HG03175 (cell line): Measurements from ENCODE around the gene S100A8.
"Not testable (repeated sequence)": the region's sequence is repeated elsewhere in the genome, so short reads cannot be mapped to it uniquely, and the experiment has no call there.

ENCODE experiments used
- ATAC-seq: cut with Tn5 transposase; IDR thresholded peaks from one replicate; pipeline ENCODE4 v1.9.1; 2021; ENCODE audit warnings: mild to moderate bottlenecking, moderate library complexity; ENCODE audit not compliant: unreplicated experiment

Gene S100A8

DNA sequence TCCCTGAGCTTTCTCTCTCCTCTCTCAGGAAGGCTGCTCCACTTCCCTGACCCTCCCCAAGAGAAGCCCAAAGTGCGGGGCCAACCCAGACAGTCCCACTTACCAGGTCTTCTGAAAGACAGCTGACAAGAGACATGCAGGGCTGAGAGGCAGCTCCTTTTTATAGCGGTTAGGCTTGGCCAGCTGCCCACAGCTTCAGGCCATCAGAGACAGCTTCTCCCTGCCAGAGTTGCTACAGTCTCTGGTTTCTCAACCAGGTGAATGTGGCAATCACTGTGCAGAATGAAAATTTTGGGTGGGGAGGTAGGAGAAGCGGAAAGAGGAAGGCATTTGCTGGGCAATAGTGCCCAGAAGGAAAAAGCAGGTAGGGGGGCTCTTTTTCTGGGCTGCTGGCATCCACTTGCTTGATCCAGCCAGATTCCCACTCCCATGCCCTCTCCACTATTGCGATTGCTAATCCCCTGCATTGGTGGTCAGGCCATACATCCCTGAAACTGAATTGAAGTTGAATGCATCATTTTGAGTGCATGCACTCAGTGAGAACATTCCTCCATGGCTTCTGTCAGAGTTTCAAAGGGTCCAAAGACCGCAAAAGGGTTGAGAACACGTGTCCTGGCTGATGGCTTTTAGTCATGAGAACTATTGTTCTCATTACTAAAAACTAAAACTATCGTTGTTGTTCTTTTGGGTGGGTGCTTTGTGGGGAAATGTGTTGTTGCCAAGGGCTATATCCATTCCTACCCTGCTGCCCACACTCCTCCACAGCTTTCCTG is at the start of gene S100A8:
Gene S100A8, minus strand, starts transcription at position 136 of the 773 bp plus-strand sequence. CDS start 538 bp downstream, outside the sequence.
- ATAC-seq, result no peak

DNA sequence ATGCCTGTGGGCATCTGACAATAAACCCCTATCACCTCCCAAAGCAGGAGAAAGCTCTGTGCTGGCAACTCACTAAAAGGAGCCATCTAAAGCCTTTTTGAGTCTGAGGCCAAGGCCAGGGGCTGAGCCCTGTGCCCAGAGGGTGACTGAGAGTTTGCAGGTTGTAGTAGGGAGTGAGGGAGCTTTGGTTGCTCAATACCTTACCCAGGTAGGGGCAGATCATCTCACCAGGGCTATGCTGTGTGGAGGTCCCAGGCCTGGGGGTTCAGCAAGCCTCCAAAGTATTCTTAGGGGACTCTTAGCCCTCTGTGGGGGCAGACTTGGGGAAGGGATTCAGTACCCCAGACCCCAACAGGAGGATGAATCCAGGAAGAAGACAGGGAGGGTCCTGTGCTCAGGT is 48.4 kb upstream of the S100A8 start:
- no peak for ATAC-seq

DNA sequence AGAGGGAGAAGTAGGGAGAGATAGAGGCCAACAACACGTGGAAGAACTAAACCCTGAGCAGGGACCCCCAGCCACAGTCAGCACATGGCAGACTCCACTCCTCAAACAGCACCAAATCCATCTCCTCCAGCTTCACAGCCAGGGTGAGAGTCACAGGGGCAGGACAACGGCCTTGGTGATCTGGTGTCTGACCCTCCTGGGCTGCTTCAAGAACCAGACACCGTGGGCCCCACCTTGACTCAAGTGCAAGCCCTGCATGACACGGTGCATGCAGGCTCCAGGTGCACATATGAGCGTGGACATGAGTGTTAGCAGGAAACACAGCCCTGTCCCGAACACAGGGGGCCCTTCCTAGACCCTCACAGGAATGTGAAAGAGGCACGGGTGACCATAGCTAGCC is 47.7 kb upstream of the S100A8 start:
- ATAC-seq, result no peak

DNA sequence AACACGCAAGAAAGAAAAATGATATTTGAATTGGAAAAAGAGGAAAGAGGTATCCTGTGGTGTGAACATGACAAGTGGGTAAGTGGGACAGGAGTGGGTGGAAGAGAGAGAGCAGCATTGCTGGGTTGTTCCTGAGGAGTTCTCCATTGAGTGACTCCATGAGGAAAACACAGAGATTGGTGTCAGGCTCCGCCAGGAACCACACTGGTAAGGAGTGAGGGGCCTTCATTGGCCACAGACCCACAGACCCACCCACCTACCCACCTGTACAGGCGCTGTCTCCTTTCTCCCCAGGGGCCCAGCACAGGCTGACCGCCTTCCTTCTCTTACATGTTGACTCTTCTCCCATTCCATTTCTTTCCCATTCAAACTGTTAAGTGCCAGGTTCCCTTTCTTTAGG is 46.4 kb upstream of the S100A8 start:
- no peak for ATAC-seq

DNA sequence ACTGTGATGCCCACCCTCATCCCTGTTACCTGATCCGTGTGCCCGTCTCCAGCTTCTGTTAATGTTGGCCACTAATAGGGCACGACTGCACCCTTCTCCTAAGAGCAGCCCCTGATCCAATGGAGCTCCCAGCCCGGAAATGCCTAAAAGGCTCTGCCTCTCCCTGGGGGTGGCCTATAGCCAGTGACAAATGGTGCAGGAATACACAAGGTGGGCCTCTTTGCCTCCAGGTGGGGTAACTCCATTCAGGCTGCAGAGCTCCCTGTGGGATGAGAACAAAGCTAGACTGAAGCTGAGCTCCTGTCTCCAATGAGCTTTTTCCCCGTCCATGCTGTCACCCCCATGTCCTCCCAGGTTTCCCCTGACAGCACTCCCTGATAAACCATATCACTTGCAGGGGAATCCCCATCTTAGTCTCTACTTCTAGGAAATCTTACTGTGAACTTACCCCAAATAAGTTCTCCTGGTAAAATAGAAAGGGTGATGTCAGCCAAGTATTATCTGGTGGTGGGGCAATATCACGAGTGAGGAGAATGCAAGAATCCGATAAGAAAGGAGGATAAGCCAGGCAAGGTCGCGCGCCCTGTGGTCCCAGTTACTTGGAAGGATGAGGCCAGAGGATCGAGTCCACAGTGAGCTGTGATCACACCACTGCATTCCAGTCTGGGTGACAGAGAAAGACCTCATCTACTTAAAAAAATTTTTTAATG is 44.0 kb upstream of the S100A8 start:
- ATAC-seq, result no peak

DNA sequence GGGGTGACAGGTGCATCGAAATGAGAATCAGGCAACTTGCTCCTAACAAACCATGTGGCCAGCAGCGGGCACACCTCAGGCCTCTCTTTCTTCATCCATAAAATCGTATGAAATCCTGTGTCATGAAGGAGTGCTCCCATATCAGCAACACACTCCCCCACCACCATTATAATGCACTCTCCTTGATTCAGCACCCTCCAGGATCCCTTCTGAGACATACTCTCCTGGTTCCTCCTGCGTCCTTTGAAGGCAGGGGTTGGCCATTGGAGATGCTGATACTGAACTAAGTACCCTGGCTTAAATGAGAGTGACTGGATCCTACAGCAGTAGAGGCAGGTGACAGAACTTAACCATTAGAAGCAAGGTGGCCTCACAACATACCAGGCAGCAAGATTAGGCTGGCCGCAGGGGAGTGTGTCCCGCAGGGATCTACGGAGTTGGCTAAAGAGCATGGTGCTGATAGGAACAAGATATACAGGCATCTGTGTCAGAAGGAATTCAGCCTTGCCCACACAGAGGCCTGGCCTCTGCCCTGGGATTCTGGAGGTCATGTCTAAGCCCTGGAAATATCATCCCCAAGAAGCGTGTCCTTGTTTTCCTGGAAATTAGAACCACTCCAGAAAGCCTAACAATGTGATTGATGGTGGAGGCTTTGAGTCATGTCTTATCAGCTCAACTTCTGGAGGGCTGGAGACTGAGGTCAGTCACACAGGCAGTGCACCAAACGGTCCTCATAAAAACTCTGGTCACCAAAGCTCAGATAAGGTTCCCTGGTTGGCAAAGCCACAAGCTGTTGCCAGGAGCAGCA is 42.2 kb upstream of the S100A8 start:
- no peak for ATAC-seq

DNA sequence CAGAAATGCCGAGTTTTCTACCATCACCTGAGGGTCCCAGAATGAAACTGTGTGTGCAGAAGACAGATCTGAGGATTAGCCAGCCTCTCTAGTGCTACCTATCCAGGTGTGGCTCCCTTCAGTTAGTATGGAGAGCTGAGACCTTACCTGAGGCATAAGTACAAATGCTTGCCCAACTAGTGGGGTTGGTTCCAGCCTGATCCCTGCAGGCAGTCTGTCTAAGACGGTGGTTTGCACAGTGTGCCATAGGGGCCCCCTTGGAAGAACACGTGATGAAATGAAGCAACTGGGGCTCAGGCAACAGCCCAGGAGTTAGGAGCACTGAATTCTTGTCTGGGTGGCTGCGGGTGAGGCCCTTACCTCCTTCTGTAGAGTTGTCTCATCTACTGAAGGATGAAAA is 41.1 kb upstream of the S100A8 start:
- no peak for ATAC-seq

DNA sequence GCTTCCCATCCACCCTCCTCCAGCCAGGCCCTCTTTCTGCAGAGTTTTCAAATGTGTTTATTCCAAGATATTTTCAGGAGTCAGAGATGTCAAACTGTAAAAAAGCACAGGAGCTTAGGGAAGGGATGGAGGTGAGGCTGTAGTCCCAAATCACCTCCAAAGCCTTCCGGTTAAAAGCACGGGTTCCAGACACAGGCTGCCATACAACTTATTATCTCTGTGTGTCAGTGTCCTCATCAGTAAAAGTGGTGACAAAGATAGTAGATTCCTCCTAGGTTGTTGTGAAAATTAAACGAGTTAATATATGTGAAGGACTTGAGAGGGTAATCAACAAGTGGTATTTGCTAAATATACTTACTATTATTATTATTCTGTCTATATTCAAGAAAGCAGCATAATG is 40.6 kb upstream of the S100A8 start:
- ATAC-seq, result no peak

DNA sequence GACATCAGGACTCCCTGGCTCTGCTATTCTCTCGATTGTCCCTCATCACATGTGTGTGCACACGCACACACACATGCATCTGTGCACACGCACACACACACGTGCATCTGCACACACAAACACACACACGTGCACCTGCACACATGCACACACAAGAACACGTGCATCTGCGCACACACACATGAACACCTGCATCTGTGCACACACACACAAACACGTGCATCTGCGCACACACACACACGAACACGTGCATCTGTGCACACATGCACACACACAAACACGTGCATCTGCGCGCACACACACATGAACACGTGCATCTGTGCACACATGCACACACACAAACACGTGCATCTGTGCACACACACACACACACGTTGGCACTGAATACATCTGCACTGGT is 40.1 kb upstream of the S100A8 start:
- ATAC-seq, result no peak

DNA sequence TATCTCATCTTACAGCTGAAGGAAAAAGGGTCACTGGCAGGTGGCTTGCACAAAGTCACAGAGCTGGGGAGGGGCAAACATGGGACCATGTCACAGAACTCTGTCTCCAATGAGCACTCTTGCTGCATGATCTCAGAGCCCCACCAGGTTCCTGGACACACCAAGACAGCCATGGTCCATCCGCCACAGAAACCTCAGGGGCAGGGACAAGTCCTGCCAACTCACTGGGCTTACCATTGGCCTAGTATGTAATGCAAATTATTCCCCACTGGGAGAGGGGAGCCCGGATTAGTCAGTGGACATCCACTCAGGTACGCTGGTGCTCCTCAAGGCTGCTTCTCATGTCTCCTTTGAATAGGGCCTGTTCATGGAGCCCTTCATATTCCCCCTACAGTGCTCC is 39.7 kb upstream of the S100A8 start:
- no peak for ATAC-seq

DNA sequence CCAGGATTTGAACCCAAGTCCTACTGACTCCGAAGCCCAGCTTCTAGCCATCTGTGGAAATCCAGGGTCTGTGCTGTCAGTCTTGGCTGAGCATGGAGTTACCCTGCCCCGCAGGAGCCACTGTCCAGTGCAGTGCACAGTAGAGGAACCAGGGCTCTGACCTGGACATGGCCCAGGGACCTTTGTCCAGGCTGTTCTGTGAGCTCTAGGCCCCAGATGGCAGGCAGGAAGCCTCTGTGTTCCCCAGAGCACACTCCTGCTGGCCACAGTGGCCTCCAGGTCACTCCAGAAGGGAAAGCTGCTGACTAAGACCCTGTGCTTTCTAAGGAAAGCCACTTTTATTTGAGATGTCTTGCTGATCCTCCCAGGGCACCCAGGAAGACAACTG is 39.3 kb upstream of the S100A8 start:
- no peak for ATAC-seq

DNA sequence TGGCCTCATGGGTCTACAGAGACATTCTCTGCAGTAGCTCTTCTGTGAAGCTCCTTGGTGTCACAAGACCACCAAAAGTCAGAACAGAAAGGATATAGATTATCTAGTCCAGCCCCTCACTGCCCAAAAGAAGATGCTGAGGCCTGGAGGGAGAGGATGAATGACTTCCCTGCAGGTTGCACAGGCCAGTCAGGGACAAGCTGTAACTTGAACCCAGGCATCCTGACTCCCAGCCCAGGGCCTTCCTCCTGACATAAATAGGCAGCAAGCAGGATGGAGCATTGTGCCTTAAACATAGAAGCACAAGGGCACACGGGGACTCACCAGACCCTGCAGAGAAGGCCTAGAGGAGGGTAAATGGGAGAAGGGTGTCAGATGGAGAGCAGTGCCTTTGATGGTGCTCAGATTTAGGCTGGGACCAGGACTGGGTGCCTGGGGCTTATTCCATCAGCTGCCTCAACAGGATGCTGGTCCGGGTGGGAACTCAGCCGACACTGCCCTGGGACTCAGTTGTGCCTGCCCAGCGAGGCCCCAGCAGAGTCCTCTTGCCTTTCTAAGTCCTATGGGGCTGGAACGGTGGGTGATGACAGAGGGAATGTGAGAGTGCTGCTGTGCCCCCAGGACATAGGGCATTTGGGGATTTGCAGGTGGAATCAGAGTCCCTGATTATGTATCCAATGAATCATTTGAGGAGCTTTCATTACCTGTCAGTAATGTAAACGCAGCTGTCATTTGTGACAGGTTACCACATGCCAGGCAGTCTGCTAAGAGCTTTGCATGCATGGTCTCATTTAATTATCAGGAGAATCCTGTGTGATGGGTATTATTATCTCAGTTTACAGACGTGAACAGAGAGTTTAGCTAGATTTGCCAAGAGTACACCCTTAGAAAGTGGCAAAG is 38.6 kb upstream of the S100A8 start:
- ATAC-seq, result no peak

DNA sequence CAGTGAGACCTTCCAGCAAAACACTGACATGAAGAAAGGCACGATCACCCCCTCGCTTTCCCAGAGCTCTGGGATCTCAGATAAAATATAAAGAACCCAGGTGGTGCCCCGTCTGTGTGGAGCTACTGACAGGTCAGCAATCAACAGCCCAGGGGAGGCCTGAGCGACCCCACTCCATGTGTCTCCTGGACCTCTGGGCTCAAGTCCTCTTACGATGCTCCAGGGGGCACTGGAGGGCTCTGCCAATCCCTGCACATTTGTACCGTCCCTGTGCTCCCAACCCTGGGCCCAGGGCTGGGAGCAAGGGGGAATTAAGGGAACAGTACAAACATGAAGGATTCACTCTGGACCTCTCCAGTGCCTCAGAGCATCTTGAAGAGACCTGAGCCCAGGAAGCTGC is 37.9 kb upstream of the S100A8 start:
- no peak for ATAC-seq

DNA sequence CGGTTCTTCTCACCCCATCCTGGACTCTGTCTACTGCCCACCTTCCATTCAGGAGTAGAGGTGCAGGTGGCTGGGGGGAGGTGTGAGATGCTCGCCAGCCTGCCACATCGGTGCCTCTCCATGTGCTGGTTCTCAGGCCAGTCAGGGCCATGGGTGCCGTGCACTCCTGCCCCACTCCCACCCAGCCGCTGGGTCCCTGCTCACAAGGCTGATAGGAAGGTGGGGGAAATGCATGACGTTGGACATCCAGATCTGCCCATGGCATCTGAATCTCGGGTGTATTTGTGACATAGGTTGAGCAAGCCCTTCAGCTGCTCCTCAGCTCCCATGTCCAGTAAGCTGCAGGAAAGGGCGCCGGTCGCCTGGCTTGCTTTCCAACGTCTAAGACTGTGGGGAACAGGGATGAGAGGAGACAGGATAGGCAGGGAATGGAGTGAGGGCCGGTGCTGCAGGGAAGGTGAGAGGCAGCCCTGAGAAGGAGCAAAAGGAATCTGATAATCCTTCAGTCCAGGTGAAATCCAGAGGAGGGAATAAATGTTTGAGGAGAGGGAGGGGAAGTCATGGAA is 37.3 kb upstream of the S100A8 start:
- no peak for ATAC-seq

DNA sequence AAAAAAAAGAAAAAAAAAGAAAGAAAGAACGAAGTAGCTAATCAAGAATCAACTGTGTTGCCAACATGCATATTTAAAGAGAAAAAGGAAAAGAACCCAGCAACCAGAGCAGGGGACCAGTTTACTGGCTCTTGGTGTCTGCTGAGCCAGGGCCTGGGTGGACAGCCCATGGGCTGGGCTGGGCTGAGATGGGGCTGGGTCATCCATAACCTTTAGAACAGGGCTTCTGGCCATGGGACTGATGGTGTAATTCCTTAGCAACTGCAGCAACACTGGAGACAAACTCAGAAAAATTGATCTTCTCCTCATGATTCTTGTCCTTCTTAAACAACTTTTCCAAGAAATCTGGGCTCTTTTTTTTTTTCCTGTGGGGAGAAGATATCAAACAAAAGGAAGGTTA is 35.9 kb upstream of the S100A8 start:
- no peak for ATAC-seq

DNA sequence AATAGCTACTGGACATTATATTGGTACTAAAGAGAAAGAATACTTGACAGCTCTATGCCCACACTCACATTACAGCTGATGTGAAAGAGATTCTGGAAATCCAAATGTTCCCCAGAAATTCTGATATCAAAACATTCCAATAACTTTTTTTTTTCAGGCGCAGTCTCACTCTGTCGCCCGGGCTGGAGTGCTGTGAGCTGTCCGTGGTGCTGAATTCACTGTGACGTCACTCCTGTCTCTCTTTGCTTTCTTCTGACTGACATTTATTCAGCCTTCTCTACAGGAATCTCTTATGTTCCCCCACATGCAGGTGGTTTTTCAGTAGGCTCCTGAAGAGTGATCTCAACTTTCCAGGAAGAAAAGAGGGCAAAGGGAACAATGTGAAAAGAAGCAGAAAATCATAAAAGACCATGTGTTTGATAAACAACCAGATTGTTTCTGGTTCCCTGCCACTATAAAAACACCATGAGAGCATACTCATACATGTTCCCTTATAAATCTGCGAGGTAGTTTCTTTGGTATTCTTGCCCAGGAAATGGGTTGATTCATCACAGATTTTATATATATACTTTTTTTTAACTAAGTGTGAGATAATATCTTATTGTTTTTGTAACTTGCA is 31.7 kb upstream of the S100A8 start:
- ATAC-seq, result no peak

DNA sequence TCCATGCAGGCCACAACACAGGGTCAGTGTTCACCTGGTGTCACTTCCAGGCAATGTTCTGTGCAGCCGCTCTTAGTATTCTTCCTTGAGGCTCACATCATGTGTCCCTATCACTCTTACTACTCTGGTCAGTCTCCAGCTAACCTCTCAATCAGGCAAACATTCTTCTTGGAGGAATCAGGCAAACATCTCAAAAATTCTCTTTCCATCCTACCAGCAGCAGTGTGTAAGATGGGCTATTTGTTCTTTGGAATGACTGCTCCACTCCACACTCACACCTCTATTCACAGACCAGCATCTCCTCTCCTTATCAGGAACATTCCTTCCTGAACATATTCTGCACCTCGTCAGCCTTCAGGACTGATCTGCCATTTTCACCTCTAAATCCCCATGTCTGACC is 29.4 kb upstream of the S100A8 start:
- no peak for ATAC-seq

DNA sequence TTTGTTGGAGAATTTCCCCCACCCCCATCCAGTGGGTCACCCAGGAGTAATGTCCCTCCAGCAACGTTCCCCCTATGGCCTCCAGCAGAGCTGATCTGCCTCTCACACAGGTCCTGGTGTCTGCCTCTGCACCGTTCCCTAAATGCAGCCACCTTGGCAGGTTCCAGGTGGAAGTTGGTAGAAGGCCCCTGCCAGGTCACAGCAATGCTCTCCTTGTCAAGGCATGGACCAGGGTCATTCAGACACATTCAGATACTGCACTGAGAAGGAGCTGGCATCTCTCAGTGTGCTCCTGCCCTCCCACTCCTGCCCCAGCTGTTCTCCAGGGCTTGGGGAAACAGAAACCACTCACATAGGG is 28.5 kb upstream of the S100A8 start:
- not testable (repeated sequence) for ATAC-seq

DNA sequence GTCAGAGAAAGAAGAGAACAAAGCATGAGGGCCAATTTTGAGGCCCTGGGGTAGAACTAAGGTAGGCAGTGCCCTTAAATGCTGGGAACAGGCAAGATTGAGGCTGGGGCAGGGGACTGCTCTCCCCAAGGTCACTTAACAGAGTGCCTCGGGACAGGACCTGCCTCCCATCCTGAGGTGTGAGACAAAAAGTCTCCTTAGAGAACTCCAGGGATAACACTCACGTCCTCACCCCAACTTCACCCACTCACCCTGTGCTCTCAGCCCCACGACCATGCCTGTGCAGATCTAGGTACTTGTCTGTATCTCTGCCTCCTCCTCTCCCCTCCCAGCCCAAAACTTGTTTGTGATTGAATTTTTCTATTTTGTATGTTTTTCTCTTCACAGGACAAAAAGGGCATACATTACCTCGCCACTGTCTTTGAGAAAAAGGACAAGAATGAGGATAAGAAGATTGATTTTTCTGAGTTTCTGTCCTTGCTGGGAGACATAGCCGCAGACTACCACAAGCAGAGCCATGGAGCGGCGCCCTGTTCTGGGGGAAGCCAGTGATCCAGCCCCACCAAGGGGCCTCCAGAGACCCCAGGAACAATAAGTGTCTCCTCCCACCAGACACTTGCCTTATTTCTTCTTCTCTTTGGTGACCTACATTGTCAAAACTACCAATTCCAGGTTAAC is 28.0 kb upstream of the S100A8 start:
- not testable (repeated sequence) for ATAC-seq
